Measurements from ENCODE around the gene ZNF135.

The ZNF135 gene

DNA sequence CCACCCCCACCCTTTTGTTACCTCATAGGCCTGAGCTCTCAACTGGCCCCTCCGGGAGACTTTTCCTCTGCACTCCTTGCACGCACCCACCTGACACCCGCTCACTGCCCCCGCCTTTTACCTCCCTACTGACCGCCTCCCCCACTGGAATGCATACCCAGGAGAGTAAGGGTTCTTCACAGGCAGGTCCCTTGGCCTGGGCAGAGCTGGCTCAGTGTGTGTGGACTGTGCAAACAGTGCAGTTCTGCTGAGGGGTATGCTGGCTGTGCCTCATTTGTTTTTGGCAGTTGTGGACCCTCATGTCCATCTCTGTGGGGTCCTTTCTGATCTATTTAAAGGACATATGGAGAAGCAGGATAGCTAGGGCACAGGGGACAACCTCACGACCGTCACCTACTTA lies 34.0 kb downstream of the ZNF135 start:
- ATAC-seq: no peak
- DNase-seq: no peak

DNA sequence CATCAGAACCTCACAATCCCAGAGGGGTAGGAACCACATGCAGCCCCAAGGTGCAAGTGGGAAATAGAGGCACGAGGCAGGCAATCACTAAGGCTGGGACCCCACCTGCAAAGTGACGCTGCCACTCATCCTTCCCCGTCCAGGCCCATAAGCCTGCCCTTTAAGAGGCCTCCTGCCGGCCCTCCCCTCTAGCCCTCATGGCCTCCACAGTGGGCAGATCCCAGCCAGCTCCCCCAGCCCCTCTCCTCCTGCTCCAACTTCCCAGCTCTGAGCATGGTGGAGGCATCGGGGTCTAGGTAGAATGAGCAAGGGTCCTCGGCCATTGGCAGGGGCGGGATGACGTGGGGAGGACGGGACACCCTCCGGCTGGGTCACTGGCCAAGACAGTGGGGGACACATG lies 36.2 kb downstream of the ZNF135 start:
- DNase-seq (no peak), ATAC-seq (no peak)

DNA sequence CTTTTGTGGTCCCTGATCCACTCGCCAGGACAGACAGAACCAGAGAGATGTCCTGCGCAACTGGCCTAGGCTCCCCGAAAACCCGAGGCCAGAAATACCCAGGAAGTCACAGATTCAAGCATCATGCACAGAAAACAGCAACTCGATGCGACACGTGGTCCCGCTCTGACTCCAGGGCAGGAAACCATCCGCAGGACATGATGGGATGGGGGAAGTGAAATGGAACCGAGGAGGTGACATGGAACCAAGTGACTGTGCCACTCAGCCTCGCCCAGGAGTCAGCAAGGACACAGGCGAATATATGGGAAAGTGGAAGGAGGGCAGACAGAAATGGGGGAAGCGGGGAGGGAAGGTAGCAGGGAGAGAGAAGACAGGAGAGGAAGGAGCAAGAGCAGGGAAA lies 37.8 kb downstream of the ZNF135 start:
- ATAC-seq (no peak), DNase-seq (no peak)

DNA sequence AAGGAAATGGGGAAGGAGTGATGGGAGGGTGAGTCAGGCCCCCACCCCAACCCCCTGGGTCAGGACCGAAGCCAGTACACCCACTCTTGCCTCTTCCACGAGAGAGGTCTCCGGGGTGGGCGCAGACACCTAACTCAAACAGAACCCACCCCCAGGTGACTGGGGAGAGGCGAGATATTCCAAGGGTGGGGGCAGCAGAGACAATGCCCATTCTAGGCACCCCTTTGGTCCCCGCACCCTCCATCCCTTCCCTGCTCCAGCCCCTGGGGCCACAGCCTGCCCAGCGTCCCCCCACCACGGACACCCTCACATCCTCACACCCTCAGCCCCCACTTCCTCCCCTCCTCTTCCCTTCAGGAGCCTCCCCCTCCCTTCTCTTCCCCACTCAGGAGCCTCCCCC lies 38.3 kb downstream of the ZNF135 start:
- ATAC-seq: no peak
- no peak for DNase-seq

DNA sequence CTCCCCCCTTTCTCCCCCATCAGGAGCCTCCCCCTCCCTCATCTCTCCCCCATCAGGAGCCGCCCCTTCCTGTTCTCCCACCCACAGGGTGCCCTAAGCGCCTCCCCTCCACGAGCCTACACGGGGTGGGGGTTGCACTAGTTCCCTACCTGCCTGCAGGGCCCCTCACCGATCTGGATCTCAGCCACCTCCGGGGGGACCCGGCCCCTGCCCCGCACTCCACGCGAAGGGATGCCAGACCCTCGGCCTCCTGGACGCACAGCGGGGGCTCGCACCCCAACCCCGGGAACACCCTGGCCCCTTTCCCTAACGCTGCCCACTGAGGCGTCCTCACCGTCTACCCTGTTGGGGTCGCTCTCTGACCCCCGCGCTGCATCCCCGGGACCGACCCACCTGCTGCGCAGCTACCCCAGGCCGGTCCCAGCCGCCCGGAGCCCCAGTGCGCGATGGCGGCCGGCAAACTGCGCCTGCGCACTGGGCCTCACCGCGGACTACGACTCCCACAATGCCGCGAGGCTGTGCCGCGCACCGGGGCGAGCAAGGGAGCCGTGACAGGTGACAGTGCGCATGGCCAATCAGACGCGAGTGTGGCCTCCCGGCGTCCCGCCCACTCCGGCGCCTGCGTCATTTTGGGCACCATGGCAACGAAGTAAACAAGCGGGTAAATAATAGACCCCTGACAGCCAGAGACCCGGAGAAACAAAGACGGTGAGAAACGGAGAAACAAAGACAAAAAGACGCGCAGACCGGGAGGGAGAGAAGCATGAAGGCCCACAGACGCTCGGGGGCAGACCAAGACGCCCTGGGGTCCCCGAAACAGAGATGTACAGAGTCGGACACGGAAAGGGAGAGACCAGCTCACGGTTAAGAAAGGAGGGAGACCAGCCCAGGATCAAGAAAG lies 38.9 kb downstream of the ZNF135 start, which contains the start of gene ZSCAN18:
ZSCAN18 (minus strand) TSS at position 451 of the 901 bp plus-strand sequence. CDS start 7,964 bp downstream, outside the sequence.
- DNase-seq (peak; percentile 97), ATAC-seq (peak; percentile 98)

DNA sequence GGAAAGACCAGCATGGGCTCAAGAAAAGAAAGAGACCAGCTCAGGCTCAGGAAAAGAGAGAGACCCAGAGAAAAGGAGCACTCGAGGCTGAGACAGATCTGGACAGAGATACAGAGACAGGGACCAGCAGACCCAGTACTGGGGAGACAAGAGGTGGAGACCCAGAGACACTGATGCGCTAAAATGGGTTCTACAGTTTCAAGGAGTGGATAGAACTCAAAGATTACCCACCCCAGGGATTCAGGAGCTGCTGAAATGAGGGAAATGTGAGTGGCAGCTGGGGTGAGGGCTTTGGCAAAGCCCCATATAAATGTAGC lies 39.6 kb downstream of the ZNF135 start:
- ATAC-seq: no peak

DNA sequence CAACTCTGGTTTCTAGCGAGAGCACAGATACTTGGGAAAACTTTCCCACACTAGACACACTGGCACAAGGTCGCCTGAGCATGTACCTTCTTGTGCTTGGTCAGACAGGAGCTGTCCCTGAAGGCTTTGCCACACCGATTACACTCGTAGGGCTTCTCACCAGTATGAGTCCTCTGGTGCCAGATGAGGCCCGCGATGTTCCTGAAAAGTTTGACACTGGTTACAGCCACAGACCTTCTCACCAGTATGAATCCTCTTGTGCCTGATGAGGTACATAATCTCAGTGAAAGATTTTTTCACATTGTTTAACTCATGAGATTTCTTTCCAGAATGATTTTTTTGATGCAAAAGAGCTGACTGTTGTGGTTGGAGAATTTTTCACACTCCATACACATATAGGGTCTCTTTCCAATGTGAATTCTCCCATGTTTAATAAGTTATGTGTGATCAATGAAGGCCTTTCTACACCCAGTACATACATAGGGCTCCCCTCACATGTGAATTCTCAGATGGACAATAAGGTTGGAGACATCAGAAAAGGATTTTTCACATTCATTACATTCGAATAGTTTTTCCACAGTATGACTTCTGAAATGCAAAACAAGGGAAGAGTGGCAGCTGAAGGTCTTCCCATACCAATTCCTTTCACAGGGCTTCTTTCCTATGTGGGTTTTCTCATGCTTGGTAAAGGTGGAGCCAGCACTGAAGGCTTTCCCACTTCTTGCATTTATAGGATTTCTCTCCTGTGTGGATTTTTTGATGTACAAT lies 48.9 kb downstream of the ZNF135 start:
- DNase-seq (no peak), ATAC-seq (no peak)

More for the DNA sequence above, 39.6 kb downstream of the ZNF135 start:
- DNase-seq: no peak

DNA sequence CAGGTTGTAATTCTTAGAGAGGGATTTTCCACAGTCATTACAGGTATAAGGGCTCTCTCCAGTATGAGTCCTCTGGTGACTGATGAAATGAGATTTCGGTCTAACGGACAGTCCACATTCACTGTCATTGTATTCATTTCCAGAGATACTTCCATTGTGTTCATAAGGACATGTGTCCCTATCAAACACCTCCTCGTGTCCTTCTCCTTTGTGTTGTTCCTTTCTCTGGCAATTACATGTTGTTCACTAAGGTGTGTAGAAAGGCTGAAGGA lies 49.4 kb downstream of the ZNF135 start:
- ATAC-seq (no peak), DNase-seq (no peak)

DNA sequence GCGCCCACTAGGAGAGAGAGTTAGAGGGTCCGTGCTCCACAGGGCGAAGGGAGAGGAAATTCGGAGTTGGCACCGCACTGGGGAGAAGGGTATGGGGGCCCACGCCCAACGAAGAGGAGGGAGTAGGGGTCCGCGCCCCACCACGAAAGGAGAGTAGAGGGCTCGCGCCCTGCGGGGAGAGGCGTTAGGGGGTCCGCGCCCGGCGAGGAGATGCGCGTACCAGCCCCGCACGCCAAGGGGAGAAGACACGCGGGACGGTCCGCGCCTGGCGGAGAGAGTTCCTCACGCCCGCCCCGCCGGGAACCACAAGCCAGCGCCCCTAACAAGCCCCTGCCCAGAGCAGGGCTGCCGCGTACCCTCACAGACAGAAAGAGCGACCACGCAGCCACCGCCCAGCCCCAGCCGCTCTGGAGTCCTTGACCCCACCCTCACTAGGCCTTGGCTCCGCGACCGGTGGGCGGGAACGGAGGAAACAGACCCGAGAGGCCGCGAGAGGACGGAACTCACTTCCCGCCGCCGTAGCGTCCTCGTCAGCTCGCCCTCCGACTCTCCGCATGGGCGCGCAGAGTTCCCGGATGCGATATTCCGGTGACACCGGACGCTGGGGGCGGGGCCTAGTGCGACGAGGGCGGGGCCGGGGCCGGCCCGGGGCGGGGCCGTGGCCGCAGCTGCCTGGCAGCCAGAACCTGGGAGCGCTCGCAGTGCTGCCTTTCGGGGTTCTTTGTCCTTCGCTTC lies 58.9 kb downstream of the ZNF135 start:
- ATAC-seq (no peak), DNase-seq (no peak)

DNA sequence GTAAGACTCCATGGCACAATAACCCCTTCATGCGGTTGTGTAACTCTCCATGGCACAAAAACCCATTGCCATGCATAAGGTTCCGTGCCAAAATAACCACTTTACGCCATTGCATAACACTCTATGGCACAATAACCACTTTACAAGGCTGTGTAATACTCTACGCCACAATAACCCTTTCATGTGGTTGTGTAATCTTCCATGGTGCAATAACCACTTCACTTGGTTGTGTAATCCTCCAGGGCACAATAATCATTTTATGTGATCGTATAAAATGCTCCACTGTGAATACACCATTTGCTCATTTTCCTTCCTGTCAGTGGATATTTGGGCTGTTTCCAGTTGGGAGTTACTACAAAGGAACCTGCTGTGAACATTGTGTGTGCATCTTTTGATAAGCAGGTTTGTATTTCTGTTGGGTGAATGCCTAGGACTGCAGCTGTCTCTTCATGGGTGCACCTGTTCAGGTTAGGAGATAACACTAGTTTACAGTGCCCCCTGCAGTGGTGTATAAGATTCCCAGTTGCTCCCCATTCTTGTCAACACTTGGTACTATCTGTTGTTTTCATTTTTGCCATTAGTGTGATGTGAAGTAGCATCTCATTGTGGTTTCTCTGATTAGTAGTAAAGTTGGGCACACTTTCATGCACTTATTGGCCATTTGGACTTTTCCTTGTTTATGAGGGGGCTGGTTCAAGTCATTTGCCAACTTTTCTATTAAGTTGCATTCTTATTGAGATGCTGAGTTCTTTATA lies 60.1 kb downstream of the ZNF135 start:
- ATAC-seq: no peak
- no peak for DNase-seq
